ENCODE measurements around the gene SQSTM1. TPM values are rescaled to one million over a fixed set of nuclear protein-coding genes. Genes with fewer than 3 reads are reported as not detected.

The SQSTM1 gene
- total and polyA plus RNA-seq, 7 donors, result 168 to 443 (median 301) TPM

- Histone ChIP-seq H3K9me3 (no peaks in the 10 kb centered on the region), H3K36me3 (peaks cover 30 to 44% (median 35%) of the 10 kb centered on the region in 4 donors), H3K27ac (no peak overlapping the region), H3K27me3 (no peaks in the 10 kb centered on the region), H3K4me1 (peaks cover 0 to 55% (median 50%) of the 10 kb centered on the region in 4 donors), H3K4me3 (no peak overlapping the region)
- no peak for TF ChIP-seq POLR2A (IDR thresholded peaks at IDR 0.05)
- TF ChIP-seq EP300 (IDR thresholded peaks at IDR 0.05), result no peak
- no peak for TF ChIP-seq CTCF (IDR thresholded peaks at IDR 0.05)
- TF ChIP-seq POLR2AphosphoS5 (IDR thresholded peaks at IDR 0.05), result no peak
- 95 to 96% methylated on average over 36 of the region's 36 CpGs for WGBS, 2 donors
- intact Hi-C loops (cut with DNase I), result loop anchor here (5.0 kb wide), 1 partner anchor 122 kb away; no protein-coding TSS in a partner anchor
- DNase-seq, result peak; percentile 63
Measured at GRCh38 chr5:179798771-179799643, 21.7 kb upstream of the SQSTM1 start.

DNA sequence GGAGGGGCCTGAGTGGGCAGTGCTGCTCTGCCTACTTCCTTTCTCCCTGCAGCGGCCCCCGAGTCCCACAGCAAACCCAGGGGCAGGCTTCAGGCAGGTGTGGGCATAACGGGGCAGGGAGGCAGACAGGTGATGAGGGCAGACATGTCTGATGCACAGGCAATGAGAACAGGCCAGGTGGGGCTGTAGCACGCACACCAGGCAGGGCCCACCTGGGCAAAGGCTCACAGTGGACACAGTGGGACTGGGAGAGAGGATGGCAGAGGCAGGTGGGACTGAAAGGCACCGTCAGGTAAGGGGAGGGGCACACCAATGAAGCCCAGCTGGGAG lies 21.1 kb upstream of the SQSTM1 start:
- intact Hi-C loops (cut with DNase I), result loop anchor here (5.0 kb wide), 1 partner anchor 122 kb away; no protein-coding TSS in a partner anchor
- peak; percentile 61 for DNase-seq
- Histone ChIP-seq H3K4me1 (peaks cover 0 to 56% (median 52%) of the 10 kb centered on the region in 4 donors), H3K27ac (no peak overlapping the region), H3K27me3 (no peaks in the 10 kb centered on the region), H3K4me3 (no peak overlapping the region), H3K9me3 (no peaks in the 10 kb centered on the region), H3K36me3 (peaks cover 30 to 44% (median 35%) of the 10 kb centered on the region in 4 donors)
- 84 to 86% methylated on average over 5 of the region's 5 CpGs for WGBS, 2 donors
- no peak for TF ChIP-seq POLR2AphosphoS5 (IDR thresholded peaks at IDR 0.05)
- no peak for TF ChIP-seq CTCF (IDR thresholded peaks at IDR 0.05)
- no peak for TF ChIP-seq EP300 (IDR thresholded peaks at IDR 0.05)
- TF ChIP-seq POLR2A (IDR thresholded peaks at IDR 0.05), result no peak

DNA sequence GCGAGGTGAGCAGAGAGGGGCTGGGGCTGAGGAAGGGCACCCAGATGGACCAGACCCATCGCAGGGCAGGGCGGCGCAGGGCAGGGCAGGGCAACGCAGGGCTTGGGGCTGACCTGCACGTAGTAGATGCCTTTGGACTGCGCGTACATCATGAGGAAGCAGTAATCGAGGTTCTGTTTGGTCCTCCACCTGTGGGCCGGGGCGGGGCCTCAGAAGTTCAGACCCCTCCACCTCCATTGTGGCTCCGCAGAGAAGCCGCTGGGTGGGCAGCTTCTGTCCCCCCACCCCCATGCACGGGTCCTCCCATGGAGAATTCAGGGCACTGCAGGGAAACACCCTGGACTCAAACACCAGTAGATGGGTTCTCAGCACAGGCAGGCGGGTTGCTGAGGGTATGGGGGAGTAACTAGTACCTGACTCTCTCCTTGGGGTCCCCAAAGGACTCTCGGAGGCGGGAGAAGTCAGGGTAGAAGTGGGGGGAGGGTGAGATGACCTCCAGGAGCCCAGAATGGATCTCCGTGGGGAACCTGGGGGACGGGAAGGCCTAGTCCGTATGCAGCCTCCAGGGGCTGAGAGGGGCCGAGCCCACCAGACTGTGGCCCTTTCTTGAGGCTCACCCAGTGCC lies 20.5 kb upstream of the SQSTM1 start:
- Histone ChIP-seq H3K4me3 (no peak overlapping the region), H3K27ac (no peak overlapping the region), H3K27me3 (no peaks in the 10 kb centered on the region), H3K36me3 (peaks cover 30 to 44% (median 35%) of the 10 kb centered on the region in 4 donors), H3K9me3 (no peaks in the 10 kb centered on the region), H3K4me1 (peaks cover 0 to 56% (median 52%) of the 10 kb centered on the region in 4 donors)
- intact Hi-C loops (cut with DNase I), result no loop called here
- DNase-seq, result peak; percentile 59
- 91 to 95% methylated on average over 21 of the region's 21 CpGs for WGBS, 2 donors
- TF ChIP-seq POLR2AphosphoS5 (IDR thresholded peaks at IDR 0.05) (no peak), CTCF (IDR thresholded peaks at IDR 0.05) (no peak), EP300 (IDR thresholded peaks at IDR 0.05) (no peak), POLR2A (IDR thresholded peaks at IDR 0.05) (no peak)

DNA sequence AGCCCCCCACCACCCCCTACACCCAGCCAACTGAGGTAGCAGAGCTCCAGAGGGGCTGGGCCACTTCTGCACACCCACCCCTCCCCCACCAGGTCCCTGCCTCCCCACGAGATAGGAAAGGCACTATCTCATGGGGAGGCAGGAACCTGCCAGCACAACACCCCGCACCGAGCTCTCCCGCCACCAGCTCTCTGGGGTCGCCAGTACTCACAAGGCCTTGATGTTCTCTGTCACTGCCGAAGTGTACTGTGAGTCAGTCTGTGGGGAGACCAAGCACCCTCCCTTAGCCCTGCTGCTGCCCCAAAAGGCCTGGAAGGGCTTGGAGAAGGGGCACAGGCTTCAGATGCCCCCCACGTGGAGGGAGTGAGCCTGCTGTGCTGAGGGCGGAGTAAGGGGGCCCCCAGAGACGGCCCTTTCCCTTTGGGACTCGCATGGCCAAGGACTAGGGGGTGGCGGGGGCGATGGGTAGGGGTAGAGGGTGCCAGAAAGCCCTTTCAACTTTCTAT lies 20.0 kb upstream of the SQSTM1 start:
- intact Hi-C loops (cut with DNase I), result no loop called here
- peak; percentile 68 for DNase-seq
- peaks cover 30 to 44% (median 35%) of the 10 kb centered on the region in 4 donors for H3K36me3 ChIP-seq
- H3K27me3 ChIP-seq, result no peaks in the 10 kb centered on the region
- TF ChIP-seq POLR2AphosphoS5 (IDR thresholded peaks at IDR 0.05), result no peak
- peaks cover 0 to 56% (median 51%) of the 10 kb centered on the region in 4 donors for H3K4me1 ChIP-seq
- no peaks in the 10 kb centered on the region for H3K9me3 ChIP-seq
- H3K27ac ChIP-seq, result no peak overlapping the region
- H3K4me3 ChIP-seq, result no peak overlapping the region
- WGBS, 2 donors, result 82 to 87% methylated on average over 12 of the region's 12 CpGs
